ENCODE measurements around the gene IFI30.

The IFI30 gene

GRCh38 chr19:18176367-18177310 lies 3.0 kb downstream of the IFI30 start:
- no peak for TF ChIP-seq CTCF (IDR thresholded peaks at IDR 0.05; ENCODE audit: low read depth, low read length, missing control alignments)
- Histone ChIP-seq H3K4me3 (ENCODE audit: low read depth, low read length) (no peak overlapping the region), H3K27ac (no peak overlapping the region), H3K27me3 (replicated peaks) (no peaks in the 10 kb centered on the region), H3K36me3 (replicated peaks) (peaks cover 1% of the 10 kb centered on the region)
- in situ Hi-C loops (cut with HindIII; ENCODE audit: low pct_ligation_motif_present, low sequenced_read_pairs): no loop called here
- DNase-seq: no peak

GRCh38 chr19:18179957-18180356 lies 6.3 kb downstream of the IFI30 start:
- DNase-seq: no peak
- no peak for TF ChIP-seq CTCF (IDR thresholded peaks at IDR 0.05; ENCODE audit: low read depth, low read length, missing control alignments)
- no peaks in the 10 kb centered on the region for H3K36me3 ChIP-seq (replicated peaks)
- H3K4me3 ChIP-seq (ENCODE audit: low read depth, low read length): no peak overlapping the region
- H3K27me3 ChIP-seq (replicated peaks): no peaks in the 10 kb centered on the region
- in situ Hi-C loops (cut with HindIII; ENCODE audit: low pct_ligation_motif_present, low sequenced_read_pairs): no loop called here
- no peak overlapping the region for H3K27ac ChIP-seq

GRCh38 chr19:18183529-18183928 lies 9.9 kb downstream of the IFI30 start:
- in situ Hi-C loops (cut with HindIII; ENCODE audit: low pct_ligation_motif_present, low sequenced_read_pairs): no loop called here
- no peaks in the 10 kb centered on the region for H3K27me3 ChIP-seq (replicated peaks)
- H3K27ac ChIP-seq: no peak overlapping the region
- H3K36me3 ChIP-seq (replicated peaks): no peaks in the 10 kb centered on the region
- DNase-seq: no peak
- H3K4me3 ChIP-seq (ENCODE audit: low read depth, low read length): no peak overlapping the region
- TF ChIP-seq CTCF (IDR thresholded peaks at IDR 0.05; ENCODE audit: low read depth, low read length, missing control alignments): no peak

- Histone ChIP-seq H3K27me3 (replicated peaks) (no peaks in the 10 kb centered on the region), H3K4me3 (ENCODE audit: low read depth, low read length) (no peak overlapping the region), H3K36me3 (replicated peaks) (no peaks in the 10 kb centered on the region), H3K27ac (no peak overlapping the region)
- no peak for DNase-seq
- in situ Hi-C loops (cut with HindIII; ENCODE audit: low pct_ligation_motif_present, low sequenced_read_pairs): no loop called here
- no peak for TF ChIP-seq CTCF (IDR thresholded peaks at IDR 0.05; ENCODE audit: low read depth, low read length, missing control alignments)
Observed at GRCh38 chr19:18185538-18185937, 11.9 kb downstream of the IFI30 start.

- H3K36me3 ChIP-seq (replicated peaks): no peaks in the 10 kb centered on the region
- in situ Hi-C loops (cut with HindIII; ENCODE audit: low pct_ligation_motif_present, low sequenced_read_pairs): no loop called here
- H3K27ac ChIP-seq: no peak overlapping the region
- no peak for DNase-seq
- TF ChIP-seq CTCF (IDR thresholded peaks at IDR 0.05; ENCODE audit: low read depth, low read length, missing control alignments): no peak
- H3K27me3 ChIP-seq (replicated peaks): no peaks in the 10 kb centered on the region
- H3K4me3 ChIP-seq (ENCODE audit: low read depth, low read length): no peak overlapping the region
Observed at GRCh38 chr19:18190278-18190677, 16.7 kb downstream of the IFI30 start.

Data from brain microvascular endothelial cell (primary cell).